Activated effector memory CD4-positive, alpha-beta T cell treated with Interleukin-2 at 50 U/mL for 16 hours (primary cell): ENCODE results near the gene FAM149B1.
"Not testable (repeated sequence)": the region's sequence is repeated elsewhere in the genome, so short reads cannot be mapped to it uniquely, and the experiment has no call there.

Source experiments
- DNase-seq: peaks from one replicate; pipeline ENCODE4 v3.0.0-alpha.2; 2020

The FAM149B1 gene

GRCh38 chr10:73234695-73235094 is 66.8 kb downstream of the FAM149B1 start:
- no peak for DNase-seq

- no peak for DNase-seq
Observed at GRCh38 chr10:73238990-73239566, 71.2 kb downstream of the FAM149B1 start.

- DNase-seq: no peak
Observed at GRCh38 chr10:73239908-73240307, 72.0 kb downstream of the FAM149B1 start.

- no peak for DNase-seq
Observed at GRCh38 chr10:73244866-73245477, 77.1 kb downstream of the FAM149B1 start.

- no peak for DNase-seq
Observed at GRCh38 chr10:73246322-73246645, 78.4 kb downstream of the FAM149B1 start.

- peak; percentile 97 for DNase-seq
Observed at GRCh38 chr10:73246646-73247508, 79.0 kb downstream of the FAM149B1 start, which contains the start of gene DNAJC9. Gene DNAJC9, minus strand, starts transcription at chr10:73247255. Its CDS starts 66 bp downstream, at chr10:73247189.

GRCh38 chr10:73247509-73248258 is 79.8 kb downstream of the FAM149B1 start:
- no peak for DNase-seq

GRCh38 chr10:73248259-73248724 is 80.4 kb downstream of the FAM149B1 start:
- DNase-seq: no peak

- no peak for DNase-seq
Observed at GRCh38 chr10:73251683-73252444, 83.9 kb downstream of the FAM149B1 start.

GRCh38 chr10:73252445-73253224 is 84.7 kb downstream of the FAM149B1 start, which contains the start of gene MRPS16:
Gene MRPS16, minus strand, starts transcription at chr10:73252644. Its CDS starts 162 bp downstream, at chr10:73252482.
- DNase-seq: peak; percentile 92

- DNase-seq: no peak
Observed at GRCh38 chr10:73253225-73253555, 85.3 kb downstream of the FAM149B1 start.

GRCh38 chr10:73258612-73259011 is 90.7 kb downstream of the FAM149B1 start:
- not testable (repeated sequence) for DNase-seq

- DNase-seq: no peak
Observed at GRCh38 chr10:73261362-73261995, 93.6 kb downstream of the FAM149B1 start.

- DNase-seq: no peak
Observed at GRCh38 chr10:73262105-73262730, 94.3 kb downstream of the FAM149B1 start.

GRCh38 chr10:73262880-73263555 is 95.1 kb downstream of the FAM149B1 start:
- DNase-seq: no peak

GRCh38 chr10:73263693-73264347 is 95.9 kb downstream of the FAM149B1 start:
- no peak for DNase-seq

GRCh38 chr10:73264423-73264822 is 96.5 kb downstream of the FAM149B1 start:
- no peak for DNase-seq

GRCh38 chr10:73281097-73281496 is 113.2 kb downstream of the FAM149B1 start:
- no peak for DNase-seq

GRCh38 chr10:73287441-73287840 is 119.5 kb downstream of the FAM149B1 start:
- no peak for DNase-seq
